GM23338 (cell line): ENCODE data around the gene FABP6. TPM values are rescaled to one million over a fixed set of nuclear protein-coding genes. Genes with fewer than 3 reads are reported as not detected.
A peak's percentile ranks its signal among the peaks of the same experiment; 100 is the strongest.

Experiments used
- ATAC-seq: fragments of 200-7000 bp; cut with Tn5 transposase; 3 replicates; pipeline ENCODE4 v1.9.1; 2020
- DNase-seq: peaks from one replicate; pipeline ENCODE4 v3.0.0-alpha.2; 2015; ENCODE audit warnings: low spot score
- H2AFZ ChIP-seq: fragments of 200-600 bp; sonication (generic); 2 replicates; pipeline ENCODE4 v1.8.0; 2016; ENCODE audit warnings: antibody characterized with exemption, mild to moderate bottlenecking, moderate library complexity
- H3F3A ChIP-seq: fragments of 200-600 bp; sonication (generic); replicated peaks from 2 replicates; pipeline ENCODE4 v1.8.0; 2017; ENCODE audit warnings: antibody characterized with exemption, mixed run types, low read depth
- H3K27ac ChIP-seq: fragments of 200-600 bp; sonication (generic); 2 replicates; pipeline ENCODE4 v1.6.1; 2016; ENCODE audit warnings: low read depth
- H3K27me3 ChIP-seq: fragments of 200-600 bp; sonication (generic); 2 replicates; pipeline ENCODE4 v1.8.0; 2016; ENCODE audit warnings: mild to moderate bottlenecking, mixed run types, moderate library complexity; ENCODE audit not compliant: insufficient read depth
- H3K36me3 ChIP-seq: fragments of 200-600 bp; sonication (generic); 2 replicates; pipeline ENCODE4 v1.8.0; 2016; ENCODE audit warnings: mild to moderate bottlenecking; ENCODE audit not compliant: insufficient read depth
- H3K4me1 ChIP-seq: fragments of 200-600 bp; sonication (generic); 2 replicates; pipeline ENCODE4 v1.8.0; 2016; ENCODE audit warnings: mild to moderate bottlenecking, moderate library complexity; ENCODE audit not compliant: insufficient read depth
- H3K4me2 ChIP-seq: fragments of 200-600 bp; sonication (generic); 2 replicates; pipeline ENCODE4 v1.7.1; 2017; ENCODE audit warnings: mixed run types
- H3K4me3 ChIP-seq: fragments of 200-600 bp; sonication (generic); 2 replicates; pipeline ENCODE4 v1.6.1; 2016; ENCODE audit warnings: mixed run types
- H3K79me2 ChIP-seq: fragments of 200-600 bp; sonication (generic); replicated peaks from 2 replicates; pipeline ENCODE4 v1.8.0; 2017; ENCODE audit warnings: mild to moderate bottlenecking; ENCODE audit not compliant: insufficient read depth
- H3K9me2 ChIP-seq: fragments of 200-600 bp; sonication (generic); 2 replicates; pipeline ENCODE4 v1.8.0; 2017; ENCODE audit not compliant: insufficient read depth
- H4K20me1 ChIP-seq: fragments of 200-600 bp; sonication (generic); replicated peaks from 2 replicates; pipeline ENCODE4 v1.8.0; 2017; ENCODE audit warnings: mild to moderate bottlenecking; ENCODE audit not compliant: insufficient read depth
- H3K27ac Mint-ChIP-seq: 2 replicates; pipeline ENCODE4 v1.8.0; 2020; ENCODE audit warnings: inconsistent platforms, mild to moderate bottlenecking, moderate library complexity, mixed read lengths
- H3K27me3 Mint-ChIP-seq: 3 replicates; pipeline ENCODE4 v1.8.0; 2022; ENCODE audit warnings: low read depth, mild to moderate bottlenecking, moderate library complexity, mixed read lengths, inconsistent platforms; ENCODE audit not compliant: insufficient read depth, poor library complexity
- H3K36me3 Mint-ChIP-seq: 3 replicates; pipeline ENCODE4 v1.8.0; 2021; ENCODE audit warnings: low read depth, mild to moderate bottlenecking, inconsistent platforms, moderate library complexity, mixed read lengths
- H3K4me1 Mint-ChIP-seq: 3 replicates; pipeline ENCODE4 v1.8.0; 2020; ENCODE audit warnings: mild to moderate bottlenecking, inconsistent platforms, mixed read lengths
- H3K4me3 Mint-ChIP-seq: 3 replicates; pipeline ENCODE4 v1.8.0; 2021; ENCODE audit warnings: moderate library complexity, mild to moderate bottlenecking, inconsistent platforms, mixed read lengths
- H3K9me3 Mint-ChIP-seq: 3 replicates; pipeline ENCODE4 v1.8.0; 2020; ENCODE audit warnings: moderate library complexity, mild to moderate bottlenecking, inconsistent platforms, mixed read lengths
- CREB1 ChIP-seq: fragments of 250-450 bp; sonication (Bioruptor Pico); IDR thresholded peaks from 2 replicates; pipeline ENCODE4 v1.5.0; 2020; ENCODE audit warnings: low read depth, mild to moderate bottlenecking, moderate library complexity
- CTCF ChIP-seq, 2 experiments: fragments of 200-600 bp in 1 of 2; sonication (generic) in 1 of 2; conservative IDR thresholded peaks; 2 replicates each; pipeline versions ENCODE4 v1.5.1 to v1.6.1; 2016 to 2017; ENCODE audit warnings: antibody characterized with exemption in 2 of 2, low read depth in 2 of 2, mild to moderate bottlenecking in 2 of 2, moderate library complexity in 1 of 2
- ETS1 ChIP-seq: IDR thresholded peaks from 2 replicates; pipeline ENCODE4 v1.6.1; 2016; ENCODE audit warnings: antibody characterized with exemption
- EZH2 ChIP-seq: fragments of 200-600 bp; sonication (generic); IDR thresholded peaks from one replicate; pipeline ENCODE4 v1.8.0; 2017; ENCODE audit warnings: antibody characterized with exemption, mild to moderate bottlenecking, low read depth; ENCODE audit not compliant: unreplicated experiment
- EZH2phosphoT487 ChIP-seq: fragments of 200-600 bp; sonication (generic); IDR thresholded peaks from one replicate; pipeline ENCODE4 v1.8.1; 2018; ENCODE audit warnings: antibody characterized with exemption; ENCODE audit not compliant: unreplicated experiment
- JUNB ChIP-seq: IDR thresholded peaks from one replicate; pipeline ENCODE4 v1.6.1; 2016; ENCODE audit warnings: antibody characterized with exemption; ENCODE audit not compliant: unreplicated experiment
- NANOG ChIP-seq: IDR thresholded peaks from 2 replicates; pipeline ENCODE4 v1.6.1; 2016; ENCODE audit warnings: antibody characterized with exemption, borderline replicate concordance
- POLR2AphosphoS5 ChIP-seq: IDR thresholded peaks from 2 replicates; pipeline ENCODE4 v1.6.1; 2016; ENCODE audit warnings: antibody characterized with exemption, low read depth
- REST ChIP-seq: IDR thresholded peaks from one replicate; pipeline ENCODE4 v1.6.1; 2018; ENCODE audit warnings: antibody characterized with exemption; ENCODE audit not compliant: unreplicated experiment
- STAT1 ChIP-seq: IDR thresholded peaks from one replicate; pipeline ENCODE4 v1.6.1; 2016; ENCODE audit warnings: antibody characterized with exemption; ENCODE audit not compliant: unreplicated experiment
- ZNF114 ChIP-seq: fragments of 250-450 bp; sonication (Bioruptor Pico); IDR thresholded peaks from 2 replicates; pipeline ENCODE4 v1.5.0; 2020; ENCODE audit warnings: mild to moderate bottlenecking, moderate library complexity
- ZNF331 ChIP-seq: fragments of 250-450 bp; sonication (Bioruptor Pico); IDR thresholded peaks from 2 replicates; pipeline ENCODE4 v1.5.0; 2020; ENCODE audit warnings: low read depth, mild to moderate bottlenecking, moderate library complexity
- ZNF462 ChIP-seq: fragments of 250-450 bp; sonication (Bioruptor Pico); IDR thresholded peaks from 2 replicates; pipeline ENCODE4 v1.5.0; 2020; ENCODE audit warnings: mild to moderate bottlenecking, moderate library complexity
- polyA plus RNA-seq: library from polyadenylated mRNA; unstranded; fragments of >200 nt; fragmentation: Nextera tagmentation; extraction: Ambion mirVana; gene quantifications from 2 replicates; pipeline ENCODE4 v1.2.1, GENCODE V29; 2016
- total RNA-seq: library from RNA; depleted of rRNA; stranded (reverse); fragments of >200 nt; shearing (Covaris generic); gene quantifications from 2 replicates; pipeline ENCODE4 v1.2.3, GENCODE V29; 2014

FABP6 gene
- total and polyA plus RNA-seq, 2 experiments from 2014 or later: 2.2 to 7.5 TPM

GRCh38 chr5:160266044-160266443, 36.7 kb downstream of the FABP6 start:
- Mint-ChIP-seq H3K4me3 (peak overlapping the region; percentile 51), H3K27me3 (no peaks in the 10 kb centered on the region), H3K36me3 (peaks cover 23% of the 10 kb centered on the region), H3K4me1 (peaks cover 72% of the 10 kb centered on the region), H3K9me3 (no peaks in the 10 kb centered on the region), H3K27ac (peak overlapping the region; percentile 82)
- Histone ChIP-seq H3K4me3 (peak overlapping the region; percentile 16; the same call in 1 of the 2 replicates), H3K27ac (peak overlapping the region; percentile 88), H2AFZ (no peak overlapping the region), H4K20me1 (0 out of 2 replicates have a peak, but pooled peaks cover 5% of the 10 kb centered on the region), H3K9me2 (no peaks in the 10 kb centered on the region), H3K36me3 (peaks cover 4% of the 10 kb centered on the region; the same call in 1 of the 2 replicates), H3K4me1 (peaks cover 42% of the 10 kb centered on the region), H3F3A (peaks cover 25% of the 10 kb centered on the region), H3K4me2 (peak overlapping the region; percentile 33), H3K27me3 (no peaks in the 10 kb centered on the region), H3K79me2 (peaks cover 24% of the 10 kb centered on the region)
- DNase-seq: no peak
- ATAC-seq: peak; percentile 74
- TF ChIP-seq ZNF462 (no peak), CTCF (conservative IDR thresholded peaks at IDR 0.05; ENCODE audit: low read depth in 2 of 2) (no peak), JUNB (no peak), NANOG (no peak), EZH2 (no peak), ETS1 (no peak), CREB1 (no peak), EZH2phosphoT487 (no peak), POLR2AphosphoS5 (no peak), ZNF331 (CRISPR knock-in tag) (no peak), REST (no peak), STAT1 (no peak), ZNF114 (no peak)
